ENCODE measurements around the gene MARCHF4. TPM values are rescaled to one million over a fixed set of nuclear protein-coding genes. Genes with fewer than 3 reads are reported as not detected.

The MARCHF4 gene
- total RNA-seq, 1 experiment from 2014 or later = 1.3 TPM

- Histone ChIP-seq H3K9me3 (ENCODE audit: control insufficient read depth, insufficient read depth, low read depth, low read length) (no peaks in the 10 kb centered on the region), H3K4me1 (ENCODE audit: control insufficient read depth, insufficient read depth, low read length) (no peaks in the 10 kb centered on the region), H3K4me3 (ENCODE audit: low read depth in 2 of 2, low read length in 2 of 2) (no peak overlapping the region), H3K27ac (ENCODE audit: low read length) (no peak overlapping the region), H3K36me3 (ENCODE audit: control insufficient read depth, insufficient read depth, low read length) (no peaks in the 10 kb centered on the region), H3K27me3 (ENCODE audit: control insufficient read depth, insufficient read depth, low read length) (no peaks in the 10 kb centered on the region)
- TF ChIP-seq REST (IDR thresholded peaks at IDR 0.05; ENCODE audit: insufficient read depth in 1 of 2, low read depth in 2 of 2, low read length in 1 of 2) (no peak), CTCF (IDR thresholded peaks at IDR 0.05) (no peak)
- intact Hi-C loops (cut with micrococcal nuclease; ENCODE audit: unreplicated experiment) = loop anchor here (5.0 kb wide), 1 partner anchor 180 kb away; no protein-coding TSS in a partner anchor
- in situ Hi-C loops (cut with HindIII; ENCODE audit: low pct_unique_long_range_greater_than_20kb, low sequenced_read_pairs) = no loop called here
- DNase-seq (ENCODE audit: low read depth, low spot score) = no peak
- ChIA-PET CTCF (interaction anchor here (0.6 kb wide), 1 partner anchor 31 kb away, joined by 3 read pairs; no protein-coding TSS in a partner anchor), POLR2A (interaction anchor here (0.6 kb wide), 1 partner anchor 199 kb away, joined by 3 read pairs; no protein-coding TSS in a partner anchor)
- no peak for ATAC-seq
- BruUV-seq (replicated peaks) = no TSS peak
Measured at GRCh38 chr2:216402751-216403150, 30.5 kb upstream of the MARCHF4 start.

GRCh38 chr2:216399621-216400020 lies 27.3 kb upstream of the MARCHF4 start:
- intact Hi-C loops (cut with micrococcal nuclease; ENCODE audit: unreplicated experiment) (loop anchor here (5.0 kb wide), 1 partner anchor 177 kb away; no protein-coding TSS in a partner anchor), in situ Hi-C loops (cut with HindIII; ENCODE audit: low pct_unique_long_range_greater_than_20kb, low sequenced_read_pairs) (no loop called here)
- Histone ChIP-seq H3K4me1 (ENCODE audit: control insufficient read depth, insufficient read depth, low read length) (no peaks in the 10 kb centered on the region), H3K4me3 (ENCODE audit: low read depth in 2 of 2, low read length in 2 of 2) (no peak overlapping the region), H3K36me3 (ENCODE audit: control insufficient read depth, insufficient read depth, low read length) (no peaks in the 10 kb centered on the region), H3K27ac (ENCODE audit: low read length) (no peak overlapping the region), H3K9me3 (ENCODE audit: control insufficient read depth, insufficient read depth, low read depth, low read length) (no peaks in the 10 kb centered on the region), H3K27me3 (ENCODE audit: control insufficient read depth, insufficient read depth, low read length) (no peaks in the 10 kb centered on the region)
- DNase-seq (ENCODE audit: low read depth, low spot score) = no peak
- TF ChIP-seq CTCF (IDR thresholded peaks at IDR 0.05) (no peak), POLR2AphosphoS5 (IDR thresholded peaks at IDR 0.05; ENCODE audit: low read depth, low read length) (no peak), TCF7L2 (IDR thresholded peaks at IDR 0.05; ENCODE audit: low read depth, low read length) (no peak), SIN3A (IDR thresholded peaks at IDR 0.05; ENCODE audit: borderline replicate concordance, insufficient read depth, low read depth, low read length) (no peak), REST (IDR thresholded peaks at IDR 0.05; ENCODE audit: insufficient read depth in 1 of 2, low read depth in 2 of 2, low read length in 1 of 2) (no peak)
- ChIA-PET CTCF (no interaction called here), POLR2A (no interaction called here)
- no TSS peak for BruUV-seq (replicated peaks)
- ATAC-seq = no peak
